Mucosa of rectum (tissue), 2 donors: Measurements from ENCODE around the gene POLD2.

Source experiments
- H3K27ac ChIP-seq, 2 donors: one replicate each; pipeline ENCODE4 v1.7.0; 2013; ENCODE audit warnings: inconsistent platforms in 2 of 2, low read depth in 2 of 2, low read length in 2 of 2
- H3K27me3 ChIP-seq, 2 donors: one replicate each; pipeline ENCODE4 v1.7.0; 2013; ENCODE audit warnings: low read length in 2 of 2; ENCODE audit not compliant: control insufficient read depth in 2 of 2, insufficient read depth in 2 of 2
- H3K36me3 ChIP-seq, 2 donors: one replicate each; pipeline ENCODE4 v1.7.0; 2013; ENCODE audit warnings: low read length in 2 of 2; ENCODE audit not compliant: control insufficient read depth in 2 of 2, insufficient read depth in 2 of 2
- H3K4me1 ChIP-seq, 2 donors: one replicate each; pipeline ENCODE4 v1.7.0; 2013; ENCODE audit warnings: low read length in 2 of 2, mild to moderate bottlenecking in 1 of 2; ENCODE audit not compliant: control insufficient read depth in 2 of 2, insufficient read depth in 2 of 2
- H3K4me3 ChIP-seq, 2 donors: one replicate each; pipeline ENCODE4 v1.7.0; 2013; ENCODE audit warnings: low read length in 2 of 2
- H3K9ac ChIP-seq, 2 donors: one replicate each; pipeline ENCODE4 v1.7.0; 2013; ENCODE audit warnings: low read length in 2 of 2, low read depth in 1 of 2, mild to moderate bottlenecking in 1 of 2
- H3K9me3 ChIP-seq, 2 donors: one replicate each; pipeline ENCODE4 v1.7.0; 2013; ENCODE audit warnings: low read length in 2 of 2; ENCODE audit not compliant: control insufficient read depth in 2 of 2
- donor health status: healthy.
- donor health status: Normal muscosa, but diverticular disease.

The POLD2 gene

GRCh38 chr7:44106311-44107065, 16.9 kb downstream of the POLD2 start:
- H3K9ac ChIP-seq, result no peak overlapping the region
- H3K4me3 ChIP-seq, result no peak overlapping the region
- H3K36me3 ChIP-seq, result no peaks in the 10 kb centered on the region
- no peak overlapping the region for H3K27ac ChIP-seq
- no peaks in the 10 kb centered on the region for H3K9me3 ChIP-seq
- H3K27me3 ChIP-seq, result peaks cover 7 to 17% of the 10 kb centered on the region in 2 donors
- peaks cover 0 to 6% of the 10 kb centered on the region in 2 donors for H3K4me1 ChIP-seq

- Histone ChIP-seq H3K36me3 (no peaks in the 10 kb centered on the region), H3K9ac (no peak overlapping the region), H3K27ac (no peak overlapping the region), H3K27me3 (peaks cover 7 to 17% of the 10 kb centered on the region in 2 donors), H3K4me1 (peaks cover 3 to 6% of the 10 kb centered on the region in 2 donors), H3K4me3 (peak overlapping the region in 1 of 2 donors; percentile 75), H3K9me3 (no peaks in the 10 kb centered on the region)
Observed at GRCh38 chr7:44105832-44106231, 17.5 kb downstream of the POLD2 start.

- Histone ChIP-seq H3K4me1 (peaks cover 5 to 6% of the 10 kb centered on the region in 2 donors), H3K9me3 (no peaks in the 10 kb centered on the region), H3K27me3 (peaks cover 7 to 17% of the 10 kb centered on the region in 2 donors), H3K4me3 (peak overlapping the region; percentile 59 to 75), H3K27ac (peak overlapping the region; percentile 51 to 72), H3K9ac (peak overlapping the region; percentile 26 to 52), H3K36me3 (no peaks in the 10 kb centered on the region)
Observed at GRCh38 chr7:44104860-44105771, 18.2 kb downstream of the POLD2 start.

- Histone ChIP-seq H3K9ac (peak within 1 kb of the TSS; percentile 26 to 52), H3K27ac (peak within 1 kb of the TSS; percentile 51 to 72), H3K4me3 (peak within 1 kb of the TSS; percentile 59 to 75), H3K9me3 (no peaks in the 10 kb centered on the region), H3K4me1 (peaks cover 5 to 6% of the 10 kb centered on the region in 2 donors), H3K36me3 (no peaks in the 10 kb centered on the region), H3K27me3 (peaks cover 7 to 17% of the 10 kb centered on the region in 2 donors)
Observed at GRCh38 chr7:44103923-44104859, 19.2 kb downstream of the POLD2 start, which contains the start of gene AEBP1. Gene AEBP1, plus strand, starts transcription at chr7:44104345. Its CDS starts 321 bp downstream, at chr7:44104666.

GRCh38 chr7:44103566-44103922, 19.8 kb downstream of the POLD2 start:
- H3K9me3 ChIP-seq, result no peaks in the 10 kb centered on the region
- peaks cover 7 to 17% of the 10 kb centered on the region in 2 donors for H3K27me3 ChIP-seq
- H3K4me1 ChIP-seq, result peaks cover 5 to 6% of the 10 kb centered on the region in 2 donors
- peak overlapping the region; percentile 13 to 30 for H3K4me3 ChIP-seq
- no peaks in the 10 kb centered on the region for H3K36me3 ChIP-seq
- no peak overlapping the region for H3K9ac ChIP-seq
- H3K27ac ChIP-seq, result peak overlapping the region in 1 of 2 donors; percentile 48

- Histone ChIP-seq H3K9ac (no peak overlapping the region), H3K9me3 (no peaks in the 10 kb centered on the region), H3K27me3 (peaks cover 7 to 17% of the 10 kb centered on the region in 2 donors), H3K4me1 (peaks cover 5 to 6% of the 10 kb centered on the region in 2 donors), H3K4me3 (no peak overlapping the region), H3K36me3 (no peaks in the 10 kb centered on the region), H3K27ac (peak overlapping the region in 1 of 2 donors; percentile 40)
Observed at GRCh38 chr7:44102846-44103565, 20.3 kb downstream of the POLD2 start.

GRCh38 chr7:44101966-44102845, 21.1 kb downstream of the POLD2 start:
- Histone ChIP-seq H3K27me3 (peaks cover 7 to 17% of the 10 kb centered on the region in 2 donors), H3K4me1 (peaks cover 5 to 6% of the 10 kb centered on the region in 2 donors), H3K36me3 (no peaks in the 10 kb centered on the region), H3K9ac (no peak overlapping the region), H3K9me3 (no peaks in the 10 kb centered on the region), H3K4me3 (no peak overlapping the region), H3K27ac (peak overlapping the region; percentile 34 to 40)

- H3K27ac ChIP-seq, result peak overlapping the region; percentile 40 to 48
- H3K4me3 ChIP-seq, result no peak overlapping the region
- H3K9me3 ChIP-seq, result no peaks in the 10 kb centered on the region
- H3K4me1 ChIP-seq, result peaks cover 5 to 6% of the 10 kb centered on the region in 2 donors
- H3K27me3 ChIP-seq, result peaks cover 7 to 17% of the 10 kb centered on the region in 2 donors
- H3K9ac ChIP-seq, result no peak overlapping the region
- no peaks in the 10 kb centered on the region for H3K36me3 ChIP-seq
Observed at GRCh38 chr7:44101303-44101965, 21.9 kb downstream of the POLD2 start.
